Measurements from ENCODE around the gene RAB3C. TPM values are rescaled to one million over a fixed set of nuclear protein-coding genes. Genes with fewer than 3 reads are reported as not detected.

The RAB3C gene
- total RNA-seq, 1 experiment from 2014 or later, result not detected

DNA sequence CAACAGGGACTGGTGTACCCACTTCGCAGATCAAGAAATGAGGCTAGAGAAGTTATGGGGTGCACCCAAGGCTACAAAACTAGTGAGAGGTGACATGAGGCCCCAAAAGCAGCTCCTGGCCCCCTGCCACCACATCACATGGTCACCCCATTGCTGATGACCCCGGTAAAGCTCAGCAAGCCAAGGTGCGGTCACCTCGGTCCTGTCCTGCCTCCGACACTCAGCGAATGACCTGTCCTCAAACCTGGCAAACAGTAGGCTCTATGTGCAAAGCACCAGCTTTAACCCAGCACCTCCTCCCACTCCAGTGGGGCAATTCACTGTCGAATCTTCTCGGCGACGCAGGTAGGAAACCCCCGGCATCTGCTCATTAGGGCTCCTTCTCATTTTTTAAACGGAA is 307.4 kb downstream of the RAB3C start:
- intact Hi-C loops (cut with micrococcal nuclease; ENCODE audit: unreplicated experiment), result no loop called here
- BruUV-seq (replicated peaks), result no TSS peak
- POLR2A ChIA-PET, result no interaction called here

DNA sequence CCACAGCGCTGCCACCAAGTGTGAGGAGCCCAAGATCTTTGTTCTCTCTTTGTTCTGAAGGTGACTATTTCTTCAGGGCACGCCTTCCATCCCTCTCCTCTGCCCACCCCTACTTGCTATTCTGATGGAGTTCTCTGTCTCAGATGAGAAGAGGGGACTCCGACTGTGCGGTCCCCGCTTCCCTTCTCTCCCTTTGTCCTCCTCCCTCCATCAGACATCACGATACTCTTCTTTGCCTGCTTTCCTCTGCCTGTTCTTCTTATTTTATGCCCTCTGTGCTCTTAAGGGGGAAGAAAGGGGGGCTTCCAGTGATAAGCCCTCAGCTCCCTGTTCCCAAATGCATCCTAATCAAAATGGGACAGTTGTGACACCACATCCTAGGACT is 307.8 kb downstream of the RAB3C start:
- peak; percentile 52 for ATAC-seq
- intact Hi-C loops (cut with micrococcal nuclease; ENCODE audit: unreplicated experiment), result loop anchor here (1.0 kb wide), 1 partner anchor 118 kb away; no protein-coding TSS in a partner anchor
- BruUV-seq (replicated peaks), result no TSS peak
- in situ Hi-C loops (cut with HindIII; ENCODE audit: low pct_unique_long_range_greater_than_20kb, low sequenced_read_pairs), result no loop called here
- Histone ChIP-seq H3K27ac (ENCODE audit: low read length) (no peak overlapping the region), H3K4me1 (ENCODE audit: control insufficient read depth, insufficient read depth, low read length) (no peaks in the 10 kb centered on the region), H3K4me3 (ENCODE audit: low read depth in 2 of 2, low read length in 2 of 2) (no peak overlapping the region), H3K36me3 (ENCODE audit: control insufficient read depth, insufficient read depth, low read length) (no peaks in the 10 kb centered on the region), H3K27me3 (ENCODE audit: control insufficient read depth, insufficient read depth, low read length) (no peaks in the 10 kb centered on the region), H3K9me3 (ENCODE audit: control insufficient read depth, insufficient read depth, low read depth, low read length) (no peaks in the 10 kb centered on the region)
- ChIA-PET CTCF (no interaction called here), POLR2A (no interaction called here)
- no peak for DNase-seq (ENCODE audit: low read depth, low spot score)
- TF ChIP-seq SIN3A (IDR thresholded peaks at IDR 0.05; ENCODE audit: borderline replicate concordance, insufficient read depth, low read depth, low read length) (no peak), TCF7L2 (IDR thresholded peaks at IDR 0.05; ENCODE audit: low read depth, low read length) (no peak), POLR2AphosphoS5 (IDR thresholded peaks at IDR 0.05; ENCODE audit: low read depth, low read length) (no peak)
- TF ChIP-seq, protein P1, sequence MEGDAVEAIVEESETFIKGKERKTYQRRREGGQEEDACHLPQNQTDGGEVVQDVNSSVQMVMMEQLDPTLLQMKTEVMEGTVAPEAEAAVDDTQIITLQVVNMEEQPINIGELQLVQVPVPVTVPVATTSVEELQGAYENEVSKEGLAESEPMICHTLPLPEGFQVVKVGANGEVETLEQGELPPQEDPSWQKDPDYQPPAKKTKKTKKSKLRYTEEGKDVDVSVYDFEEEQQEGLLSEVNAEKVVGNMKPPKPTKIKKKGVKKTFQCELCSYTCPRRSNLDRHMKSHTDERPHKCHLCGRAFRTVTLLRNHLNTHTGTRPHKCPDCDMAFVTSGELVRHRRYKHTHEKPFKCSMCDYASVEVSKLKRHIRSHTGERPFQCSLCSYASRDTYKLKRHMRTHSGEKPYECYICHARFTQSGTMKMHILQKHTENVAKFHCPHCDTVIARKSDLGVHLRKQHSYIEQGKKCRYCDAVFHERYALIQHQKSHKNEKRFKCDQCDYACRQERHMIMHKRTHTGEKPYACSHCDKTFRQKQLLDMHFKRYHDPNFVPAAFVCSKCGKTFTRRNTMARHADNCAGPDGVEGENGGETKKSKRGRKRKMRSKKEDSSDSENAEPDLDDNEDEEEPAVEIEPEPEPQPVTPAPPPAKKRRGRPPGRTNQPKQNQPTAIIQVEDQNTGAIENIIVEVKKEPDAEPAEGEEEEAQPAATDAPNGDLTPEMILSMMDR (IDR thresholded peaks at IDR 0.05), result no peak
- TF ChIP-seq, protein P2, sequence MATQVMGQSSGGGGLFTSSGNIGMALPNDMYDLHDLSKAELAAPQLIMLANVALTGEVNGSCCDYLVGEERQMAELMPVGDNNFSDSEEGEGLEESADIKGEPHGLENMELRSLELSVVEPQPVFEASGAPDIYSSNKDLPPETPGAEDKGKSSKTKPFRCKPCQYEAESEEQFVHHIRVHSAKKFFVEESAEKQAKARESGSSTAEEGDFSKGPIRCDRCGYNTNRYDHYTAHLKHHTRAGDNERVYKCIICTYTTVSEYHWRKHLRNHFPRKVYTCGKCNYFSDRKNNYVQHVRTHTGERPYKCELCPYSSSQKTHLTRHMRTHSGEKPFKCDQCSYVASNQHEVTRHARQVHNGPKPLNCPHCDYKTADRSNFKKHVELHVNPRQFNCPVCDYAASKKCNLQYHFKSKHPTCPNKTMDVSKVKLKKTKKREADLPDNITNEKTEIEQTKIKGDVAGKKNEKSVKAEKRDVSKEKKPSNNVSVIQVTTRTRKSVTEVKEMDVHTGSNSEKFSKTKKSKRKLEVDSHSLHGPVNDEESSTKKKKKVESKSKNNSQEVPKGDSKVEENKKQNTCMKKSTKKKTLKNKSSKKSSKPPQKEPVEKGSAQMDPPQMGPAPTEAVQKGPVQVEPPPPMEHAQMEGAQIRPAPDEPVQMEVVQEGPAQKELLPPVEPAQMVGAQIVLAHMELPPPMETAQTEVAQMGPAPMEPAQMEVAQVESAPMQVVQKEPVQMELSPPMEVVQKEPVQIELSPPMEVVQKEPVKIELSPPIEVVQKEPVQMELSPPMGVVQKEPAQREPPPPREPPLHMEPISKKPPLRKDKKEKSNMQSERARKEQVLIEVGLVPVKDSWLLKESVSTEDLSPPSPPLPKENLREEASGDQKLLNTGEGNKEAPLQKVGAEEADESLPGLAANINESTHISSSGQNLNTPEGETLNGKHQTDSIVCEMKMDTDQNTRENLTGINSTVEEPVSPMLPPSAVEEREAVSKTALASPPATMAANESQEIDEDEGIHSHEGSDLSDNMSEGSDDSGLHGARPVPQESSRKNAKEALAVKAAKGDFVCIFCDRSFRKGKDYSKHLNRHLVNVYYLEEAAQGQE (IDR thresholded peaks at IDR 0.05; ENCODE audit: insufficient read depth in 1 of 2, low read depth in 2 of 2, low read length in 1 of 2), result no peak

More for the DNA sequence above, 307.4 kb downstream of the RAB3C start:
- DNase-seq (ENCODE audit: low read depth, low spot score) (no peak), ATAC-seq (no peak)
- H3K36me3 ChIP-seq (ENCODE audit: control insufficient read depth, insufficient read depth, low read length), result no peaks in the 10 kb centered on the region
- no peaks in the 10 kb centered on the region for H3K9me3 ChIP-seq (ENCODE audit: control insufficient read depth, insufficient read depth, low read depth, low read length)
- in situ Hi-C loops (cut with HindIII; ENCODE audit: low pct_unique_long_range_greater_than_20kb, low sequenced_read_pairs), result no loop called here
- TF ChIP-seq TCF7L2 (IDR thresholded peaks at IDR 0.05; ENCODE audit: low read depth, low read length), result no peak
- TF ChIP-seq POLR2AphosphoS5 (IDR thresholded peaks at IDR 0.05; ENCODE audit: low read depth, low read length), result no peak
- TF ChIP-seq, protein P2 (IDR thresholded peaks at IDR 0.05; ENCODE audit: insufficient read depth in 1 of 2, low read depth in 2 of 2, low read length in 1 of 2), result no peak
- TF ChIP-seq, protein P1 (IDR thresholded peaks at IDR 0.05), result no peak
- TF ChIP-seq SIN3A (IDR thresholded peaks at IDR 0.05; ENCODE audit: borderline replicate concordance, insufficient read depth, low read depth, low read length), result no peak
- CTCF ChIA-PET, result no interaction called here
- H3K27ac ChIP-seq (ENCODE audit: low read length), result no peak overlapping the region
- no peak overlapping the region for H3K4me3 ChIP-seq (ENCODE audit: low read depth in 2 of 2, low read length in 2 of 2)
- no peaks in the 10 kb centered on the region for H3K27me3 ChIP-seq (ENCODE audit: control insufficient read depth, insufficient read depth, low read length)
- no peaks in the 10 kb centered on the region for H3K4me1 ChIP-seq (ENCODE audit: control insufficient read depth, insufficient read depth, low read length)

Data from Panc1 (cell line).